ENCODE data around the gene DLG2.

Gene DLG2

GRCh38 chr11:83521647-83522596, 2105.2 kb downstream of the DLG2 start:
- no peak for DNase-seq (ENCODE audit: low spot score)

GRCh38 chr11:83520849-83521248, 2106.3 kb downstream of the DLG2 start:
- DNase-seq (ENCODE audit: low spot score): no peak

GRCh38 chr11:83511646-83512045, 2115.5 kb downstream of the DLG2 start:
- DNase-seq (ENCODE audit: low spot score): no peak

- no peak for DNase-seq (ENCODE audit: low spot score)
Observed at GRCh38 chr11:83510530-83511460, 2116.3 kb downstream of the DLG2 start.

- DNase-seq (ENCODE audit: low spot score): no peak
Observed at GRCh38 chr11:83508804-83509203, 2118.3 kb downstream of the DLG2 start.

GRCh38 chr11:83502041-83502440, 2125.1 kb downstream of the DLG2 start:
- no peak for DNase-seq (ENCODE audit: low spot score)

GRCh38 chr11:83493917-83494316, 2133.2 kb downstream of the DLG2 start:
- DNase-seq (ENCODE audit: low spot score): no peak

GRCh38 chr11:83493034-83493433, 2134.1 kb downstream of the DLG2 start:
- DNase-seq (ENCODE audit: low spot score): no peak

- no peak for DNase-seq (ENCODE audit: low spot score)
Observed at GRCh38 chr11:83483808-83484207, 2143.3 kb downstream of the DLG2 start.

GRCh38 chr11:83480811-83481210, 2146.3 kb downstream of the DLG2 start:
- DNase-seq (ENCODE audit: low spot score): no peak

GRCh38 chr11:83480251-83480650, 2146.9 kb downstream of the DLG2 start:
- no peak for DNase-seq (ENCODE audit: low spot score)

- DNase-seq (ENCODE audit: low spot score): no peak
Observed at GRCh38 chr11:83477772-83478171, 2149.4 kb downstream of the DLG2 start.

GRCh38 chr11:83475760-83476159, 2151.4 kb downstream of the DLG2 start:
- DNase-seq (ENCODE audit: low spot score): no peak

- DNase-seq (ENCODE audit: low spot score): no peak
Observed at GRCh38 chr11:83473743-83474142, 2153.4 kb downstream of the DLG2 start.

GRCh38 chr11:83472806-83473205, 2154.3 kb downstream of the DLG2 start:
- no peak for DNase-seq (ENCODE audit: low spot score)

GRCh38 chr11:83471831-83472727, 2155.1 kb downstream of the DLG2 start:
- DNase-seq (ENCODE audit: low spot score): no peak

GRCh38 chr11:83467837-83468236, 2159.3 kb downstream of the DLG2 start:
- no peak for DNase-seq (ENCODE audit: low spot score)

- no peak for DNase-seq (ENCODE audit: low spot score)
Observed at GRCh38 chr11:83464160-83464944, 2162.8 kb downstream of the DLG2 start.

GRCh38 chr11:83459798-83460197, 2167.3 kb downstream of the DLG2 start:
- no peak for DNase-seq (ENCODE audit: low spot score)

- DNase-seq (ENCODE audit: low spot score): no peak
Observed at GRCh38 chr11:83456566-83456965, 2170.6 kb downstream of the DLG2 start.

- DNase-seq (ENCODE audit: low spot score): no peak
Observed at GRCh38 chr11:83456075-83456474, 2171.1 kb downstream of the DLG2 start.
